HepG2 (cell line): ENCODE measurements around the gene NTMT1.

Experiments used
- CBX2 ChIP-seq, 2 experiments: fragments of 200-600 bp in 1 of 2; sonication (generic); formaldehyde crosslinking in 1 of 2; IDR thresholded peaks; 2 replicates each; pipeline versions ENCODE4 v1.7.0 to v1.8.1; 2018 to 2022; ENCODE audit warnings: low read depth in 2 of 2, low read length in 1 of 2, mild to moderate bottlenecking in 1 of 2, missing genetic modification reagents in 1 of 2
- LCORL ChIP-seq, 2 experiments: fragments of 450-650 bp in 1 of 2; sonication (generic) in 1 of 2; formaldehyde crosslinking in 1 of 2; IDR thresholded peaks; 2 replicates each; pipeline versions ENCODE4 v1.5.0 to v1.6.1; 2017 to 2020; ENCODE audit warnings: antibody characterized with exemption in 1 of 2, missing genetic modification reagents in 1 of 2
- MAFK ChIP-seq, 2 experiments: IDR thresholded peaks in 1 of 2; conservative IDR thresholded peaks in 1 of 2; 2 replicates each; pipeline ENCODE4 v1.6.1; 2011; ENCODE audit warnings: improper control_type of control experiment in 2 of 2, low read length in 2 of 2
- NFRKB ChIP-seq: fragments of 450-650 bp; IDR thresholded peaks from 2 replicates; pipeline ENCODE4 v1.6.1; 2017
- NPAS2 ChIP-seq: sonication (generic); formaldehyde crosslinking; IDR thresholded peaks from 2 replicates; pipeline ENCODE4 v1.8.0; 2022; ENCODE audit warnings: mild to moderate bottlenecking, missing genetic modification reagents, borderline replicate concordance
- TF ChIP-seq, protein P1 (sequence below): sonication (generic); formaldehyde crosslinking; IDR thresholded peaks from 2 replicates; pipeline ENCODE4 v1.5.0; 2020; ENCODE audit warnings: mild to moderate bottlenecking, missing genetic modification reagents, moderate library complexity
- TF ChIP-seq, protein P2 (sequence below): sonication (generic); formaldehyde crosslinking; IDR thresholded peaks from 2 replicates; pipeline ENCODE4 v1.8.1; 2022; ENCODE audit warnings: mild to moderate bottlenecking, missing genetic modification reagents

DNA sequence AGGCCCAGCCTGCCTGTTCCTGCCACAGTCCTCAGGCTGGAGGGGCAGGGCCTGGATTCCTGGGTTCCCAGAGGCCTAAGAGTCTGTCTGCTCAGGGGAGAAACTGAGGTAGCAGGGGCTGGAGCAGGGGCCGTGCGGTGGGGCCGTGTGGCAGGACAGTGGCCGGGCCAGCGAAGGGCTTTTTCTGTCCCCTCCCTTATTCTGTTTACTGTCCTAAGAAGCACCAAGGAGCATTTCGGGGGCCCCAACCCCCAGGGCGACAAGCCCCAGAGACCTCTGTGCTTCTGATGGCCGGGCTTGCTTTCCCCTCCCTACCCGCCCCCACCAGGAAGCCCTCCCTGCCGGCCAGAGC, 22.8 kb downstream of the NTMT1 start:
- no peak for TF ChIP-seq LCORL (IDR thresholded peaks at IDR 0.05)
- no peak for TF ChIP-seq LCORL (CRISPR knock-in tag; IDR thresholded peaks at IDR 0.05)
- TF ChIP-seq NFRKB: no peak
- TF ChIP-seq, protein P1, sequence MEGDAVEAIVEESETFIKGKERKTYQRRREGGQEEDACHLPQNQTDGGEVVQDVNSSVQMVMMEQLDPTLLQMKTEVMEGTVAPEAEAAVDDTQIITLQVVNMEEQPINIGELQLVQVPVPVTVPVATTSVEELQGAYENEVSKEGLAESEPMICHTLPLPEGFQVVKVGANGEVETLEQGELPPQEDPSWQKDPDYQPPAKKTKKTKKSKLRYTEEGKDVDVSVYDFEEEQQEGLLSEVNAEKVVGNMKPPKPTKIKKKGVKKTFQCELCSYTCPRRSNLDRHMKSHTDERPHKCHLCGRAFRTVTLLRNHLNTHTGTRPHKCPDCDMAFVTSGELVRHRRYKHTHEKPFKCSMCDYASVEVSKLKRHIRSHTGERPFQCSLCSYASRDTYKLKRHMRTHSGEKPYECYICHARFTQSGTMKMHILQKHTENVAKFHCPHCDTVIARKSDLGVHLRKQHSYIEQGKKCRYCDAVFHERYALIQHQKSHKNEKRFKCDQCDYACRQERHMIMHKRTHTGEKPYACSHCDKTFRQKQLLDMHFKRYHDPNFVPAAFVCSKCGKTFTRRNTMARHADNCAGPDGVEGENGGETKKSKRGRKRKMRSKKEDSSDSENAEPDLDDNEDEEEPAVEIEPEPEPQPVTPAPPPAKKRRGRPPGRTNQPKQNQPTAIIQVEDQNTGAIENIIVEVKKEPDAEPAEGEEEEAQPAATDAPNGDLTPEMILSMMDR (CRISPR knock-in tag): no peak
- TF ChIP-seq MAFK (conservative IDR thresholded peaks at IDR 0.05 in 1 of 2, IDR thresholded peaks at IDR 0.05 in 1 of 2; ENCODE audit: low read length in 2 of 2): no peak
- no peak for TF ChIP-seq CBX2 (IDR thresholded peaks at IDR 0.05; ENCODE audit: low read depth, low read length)
- no peak for TF ChIP-seq CBX2 (CRISPR knock-in tag; IDR thresholded peaks at IDR 0.05; ENCODE audit: low read depth)
- TF ChIP-seq, protein P2, sequence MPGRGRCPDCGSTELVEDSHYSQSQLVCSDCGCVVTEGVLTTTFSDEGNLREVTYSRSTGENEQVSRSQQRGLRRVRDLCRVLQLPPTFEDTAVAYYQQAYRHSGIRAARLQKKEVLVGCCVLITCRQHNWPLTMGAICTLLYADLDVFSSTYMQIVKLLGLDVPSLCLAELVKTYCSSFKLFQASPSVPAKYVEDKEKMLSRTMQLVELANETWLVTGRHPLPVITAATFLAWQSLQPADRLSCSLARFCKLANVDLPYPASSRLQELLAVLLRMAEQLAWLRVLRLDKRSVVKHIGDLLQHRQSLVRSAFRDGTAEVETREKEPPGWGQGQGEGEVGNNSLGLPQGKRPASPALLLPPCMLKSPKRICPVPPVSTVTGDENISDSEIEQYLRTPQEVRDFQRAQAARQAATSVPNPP (CRISPR knock-in tag): no peak
- TF ChIP-seq NPAS2 (CRISPR knock-in tag): no peak
